GM12874 (cell line): Measurements from ENCODE around the gene SLC25A23.

ENCODE experiments used
- TF ChIP-seq, protein P1 (sequence below): IDR thresholded peaks from 2 replicates; pipeline ENCODE4 v1.5.1; 2011; ENCODE audit warnings: low read depth, mild to moderate bottlenecking, control low read depth, low read length, moderate library complexity; ENCODE audit not compliant: insufficient read depth

SLC25A23 gene

DNA sequence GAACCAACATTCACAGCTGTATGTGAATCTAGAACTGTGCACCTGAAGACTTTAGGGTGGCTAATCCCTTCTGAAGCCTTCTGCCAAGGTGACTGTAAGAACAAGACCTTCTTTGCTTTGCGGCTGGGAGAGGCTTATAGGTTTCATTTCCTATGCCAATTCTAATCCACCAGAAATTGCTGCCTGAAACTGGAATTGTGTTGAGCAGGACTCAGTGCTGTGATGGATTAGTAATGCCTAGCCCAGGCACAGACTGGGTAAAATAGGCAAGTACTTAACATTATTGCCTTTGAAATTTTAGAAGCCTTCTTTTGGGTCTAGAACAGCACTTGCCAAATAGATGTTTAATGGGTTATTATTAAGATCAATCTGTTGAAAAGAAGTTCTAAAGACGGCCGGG, 11.5 kb downstream of the SLC25A23 start:
- TF ChIP-seq, protein P1, sequence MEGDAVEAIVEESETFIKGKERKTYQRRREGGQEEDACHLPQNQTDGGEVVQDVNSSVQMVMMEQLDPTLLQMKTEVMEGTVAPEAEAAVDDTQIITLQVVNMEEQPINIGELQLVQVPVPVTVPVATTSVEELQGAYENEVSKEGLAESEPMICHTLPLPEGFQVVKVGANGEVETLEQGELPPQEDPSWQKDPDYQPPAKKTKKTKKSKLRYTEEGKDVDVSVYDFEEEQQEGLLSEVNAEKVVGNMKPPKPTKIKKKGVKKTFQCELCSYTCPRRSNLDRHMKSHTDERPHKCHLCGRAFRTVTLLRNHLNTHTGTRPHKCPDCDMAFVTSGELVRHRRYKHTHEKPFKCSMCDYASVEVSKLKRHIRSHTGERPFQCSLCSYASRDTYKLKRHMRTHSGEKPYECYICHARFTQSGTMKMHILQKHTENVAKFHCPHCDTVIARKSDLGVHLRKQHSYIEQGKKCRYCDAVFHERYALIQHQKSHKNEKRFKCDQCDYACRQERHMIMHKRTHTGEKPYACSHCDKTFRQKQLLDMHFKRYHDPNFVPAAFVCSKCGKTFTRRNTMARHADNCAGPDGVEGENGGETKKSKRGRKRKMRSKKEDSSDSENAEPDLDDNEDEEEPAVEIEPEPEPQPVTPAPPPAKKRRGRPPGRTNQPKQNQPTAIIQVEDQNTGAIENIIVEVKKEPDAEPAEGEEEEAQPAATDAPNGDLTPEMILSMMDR = no peak

- TF ChIP-seq, protein P1 = no peak
Observed at GRCh38 chr19:6446452-6446851, 13.1 kb downstream of the SLC25A23 start.

DNA sequence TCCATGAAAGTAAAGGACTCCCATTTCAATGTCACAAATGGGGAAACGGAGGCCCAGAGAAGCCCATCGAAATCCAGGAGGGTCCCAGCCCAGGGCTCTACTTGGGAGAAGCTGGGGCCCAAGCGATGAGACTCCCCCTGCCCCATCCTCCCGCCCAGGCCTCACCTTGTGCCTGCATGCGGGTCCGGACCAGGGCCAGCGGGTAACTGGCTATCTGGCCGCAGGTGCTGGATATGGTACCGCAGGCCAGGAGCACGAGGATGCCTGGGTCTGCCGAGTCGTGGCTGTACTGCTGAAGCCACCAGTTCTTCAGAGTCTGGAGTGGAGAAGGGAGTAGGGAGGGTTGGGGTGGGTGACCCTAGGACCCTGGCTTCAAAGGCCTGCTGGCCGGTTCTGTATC, 15.6 kb downstream of the SLC25A23 start:
- TF ChIP-seq, protein P1 = no peak

GRCh38 chr19:6442087-6442688, 17.4 kb downstream of the SLC25A23 start:
- TF ChIP-seq, protein P1 = no peak

GRCh38 chr19:6440905-6441304, 18.7 kb downstream of the SLC25A23 start:
- TF ChIP-seq, protein P1 = no peak

DNA sequence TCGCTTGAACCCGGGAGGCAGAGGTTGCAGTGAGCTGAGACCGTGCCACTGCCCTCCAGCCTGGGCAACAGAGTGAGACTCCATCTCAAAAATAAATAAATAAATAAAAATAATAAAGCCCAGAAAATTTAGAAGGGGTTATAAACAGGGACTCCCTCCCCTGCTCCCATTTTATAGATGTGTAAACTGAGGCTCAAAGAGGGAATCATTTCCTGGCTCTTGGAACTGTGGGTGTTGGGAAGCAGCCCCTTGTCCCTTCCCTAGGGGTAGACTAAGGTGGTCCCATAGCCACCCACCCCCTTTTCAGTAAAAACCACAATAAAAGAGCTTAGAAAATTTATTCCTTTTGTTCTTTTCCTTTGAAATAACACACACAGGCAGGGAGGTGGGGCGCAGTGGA, 19.8 kb downstream of the SLC25A23 start:
- TF ChIP-seq, protein P1 = no peak

- TF ChIP-seq, protein P1 = no peak
Observed at GRCh38 chr19:6433663-6434062, 25.9 kb downstream of the SLC25A23 start, which contains the start of gene SLC25A41. Gene SLC25A41 (minus strand): TSS chr19:6433763. CDS start chr19:6433693, 70 bp downstream.
